KOPT-K1 (cell line): ENCODE data around the gene PIEZO1.

ENCODE experiments used
- H3K27ac ChIP-seq: fragments of 200-600 bp; sonication (generic); 2 replicates; pipeline ENCODE4 v1.5.1; 2016; ENCODE audit warnings: antibody characterized with exemption, mild to moderate bottlenecking, low read depth, low read length; ENCODE audit not compliant: poor library complexity, severe bottlenecking
- H3K36me3 ChIP-seq: fragments of 200-600 bp; sonication (generic); 2 replicates; pipeline ENCODE4 v1.5.1; 2017; ENCODE audit warnings: antibody characterized with exemption, mild to moderate bottlenecking, low read length, moderate library complexity; ENCODE audit not compliant: insufficient read depth
- H3K9me3 ChIP-seq: fragments of 200-600 bp; sonication (generic); 2 replicates; pipeline ENCODE4 v1.5.1; 2017; ENCODE audit warnings: antibody characterized with exemption, low read length, mild to moderate bottlenecking; ENCODE audit not compliant: insufficient read depth, poor library complexity, severe bottlenecking

PIEZO1 gene

GRCh38 chr16:88760424-88761142, 24.4 kb downstream of the PIEZO1 start:
- H3K9me3 ChIP-seq: no peaks in the 10 kb centered on the region
- peaks cover 67% of the 10 kb centered on the region for H3K36me3 ChIP-seq
- H3K27ac ChIP-seq: no peak overlapping the region

- Histone ChIP-seq H3K27ac (no peak overlapping the region), H3K36me3 (peaks cover 65% of the 10 kb centered on the region), H3K9me3 (no peaks in the 10 kb centered on the region)
Measured at GRCh38 chr16:88759976-88760350, 25.1 kb downstream of the PIEZO1 start.

GRCh38 chr16:88759245-88759975, 25.6 kb downstream of the PIEZO1 start:
- no peak overlapping the region for H3K27ac ChIP-seq
- H3K9me3 ChIP-seq: no peaks in the 10 kb centered on the region
- peaks cover 65% of the 10 kb centered on the region for H3K36me3 ChIP-seq

GRCh38 chr16:88758944-88759244, 26.1 kb downstream of the PIEZO1 start:
- Histone ChIP-seq H3K9me3 (no peaks in the 10 kb centered on the region), H3K36me3 (peaks cover 65% of the 10 kb centered on the region), H3K27ac (no peak overlapping the region)

GRCh38 chr16:88758227-88758943, 26.6 kb downstream of the PIEZO1 start:
- peaks cover 65% of the 10 kb centered on the region for H3K36me3 ChIP-seq
- no peak overlapping the region for H3K27ac ChIP-seq
- no peaks in the 10 kb centered on the region for H3K9me3 ChIP-seq

- Histone ChIP-seq H3K9me3 (no peaks in the 10 kb centered on the region), H3K27ac (no peak overlapping the region)
Measured at GRCh38 chr16:88755745-88756443, 29.1 kb downstream of the PIEZO1 start.

GRCh38 chr16:88754912-88755744, 29.9 kb downstream of the PIEZO1 start:
- H3K9me3 ChIP-seq: no peaks in the 10 kb centered on the region
- H3K36me3 ChIP-seq: peaks cover 60% of the 10 kb centered on the region
- no peak overlapping the region for H3K27ac ChIP-seq

More at GRCh38 chr16:88755745-88756443, 29.1 kb downstream of the PIEZO1 start:
- peaks cover 63% of the 10 kb centered on the region for H3K36me3 ChIP-seq

GRCh38 chr16:88754109-88754911, 30.7 kb downstream of the PIEZO1 start:
- no peaks in the 10 kb centered on the region for H3K9me3 ChIP-seq
- peaks cover 62% of the 10 kb centered on the region for H3K36me3 ChIP-seq
- H3K27ac ChIP-seq: no peak overlapping the region

GRCh38 chr16:88753602-88754001, 31.4 kb downstream of the PIEZO1 start:
- H3K27ac ChIP-seq: no peak overlapping the region
- H3K36me3 ChIP-seq: peaks cover 58% of the 10 kb centered on the region
- no peaks in the 10 kb centered on the region for H3K9me3 ChIP-seq

- Histone ChIP-seq H3K27ac (no peak overlapping the region), H3K9me3 (no peaks in the 10 kb centered on the region), H3K36me3 (peaks cover 58% of the 10 kb centered on the region)
Measured at GRCh38 chr16:88753191-88753590, 31.8 kb downstream of the PIEZO1 start.

GRCh38 chr16:88752386-88753002, 32.5 kb downstream of the PIEZO1 start:
- Histone ChIP-seq H3K9me3 (no peaks in the 10 kb centered on the region), H3K36me3 (peaks cover 64% of the 10 kb centered on the region), H3K27ac (no peak overlapping the region)

- Histone ChIP-seq H3K36me3 (peaks cover 73% of the 10 kb centered on the region), H3K27ac (no peak overlapping the region), H3K9me3 (no peaks in the 10 kb centered on the region)
Measured at GRCh38 chr16:88750854-88751253, 34.2 kb downstream of the PIEZO1 start.

GRCh38 chr16:88749358-88749757, 35.7 kb downstream of the PIEZO1 start:
- no peaks in the 10 kb centered on the region for H3K9me3 ChIP-seq
- no peak overlapping the region for H3K27ac ChIP-seq
- H3K36me3 ChIP-seq: peaks cover 66% of the 10 kb centered on the region
